Activated CD8-positive, alpha-beta memory T cell treated with anti-CD3 and anti-CD28 coated beads, Interleukin-2, amount 50 U/mL, for 1 hour (primary cell): ENCODE measurements around the gene THSD7B.
"Not testable (repeated sequence)": the region's sequence is repeated elsewhere in the genome, so short reads cannot be mapped to it uniquely, and the experiment has no call there.

Experiments used
- DNase-seq: peaks from one replicate; pipeline ENCODE4 v3.0.0-alpha.2; 2020; ENCODE audit errors: extremely low read depth

The THSD7B gene

DNA sequence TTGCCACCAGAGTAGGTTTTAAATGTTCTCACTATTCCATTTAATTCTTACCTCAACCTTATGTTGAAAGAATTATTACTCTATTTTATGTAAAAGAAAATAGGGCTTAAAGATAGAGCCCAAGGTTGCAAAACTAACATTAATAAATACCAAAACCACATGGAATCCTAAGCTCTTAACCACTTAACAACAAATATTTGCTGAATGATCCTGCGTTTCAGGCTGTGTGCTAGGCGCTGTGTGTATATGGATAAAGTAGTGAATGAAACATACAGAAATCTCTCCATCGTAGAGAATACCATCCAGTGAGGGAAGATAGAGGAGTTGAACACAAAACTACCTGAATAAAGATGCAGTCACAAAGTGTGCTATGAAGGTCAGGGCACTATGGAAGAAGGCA, 485.1 kb downstream of the THSD7B start:
- no peak for DNase-seq

DNA sequence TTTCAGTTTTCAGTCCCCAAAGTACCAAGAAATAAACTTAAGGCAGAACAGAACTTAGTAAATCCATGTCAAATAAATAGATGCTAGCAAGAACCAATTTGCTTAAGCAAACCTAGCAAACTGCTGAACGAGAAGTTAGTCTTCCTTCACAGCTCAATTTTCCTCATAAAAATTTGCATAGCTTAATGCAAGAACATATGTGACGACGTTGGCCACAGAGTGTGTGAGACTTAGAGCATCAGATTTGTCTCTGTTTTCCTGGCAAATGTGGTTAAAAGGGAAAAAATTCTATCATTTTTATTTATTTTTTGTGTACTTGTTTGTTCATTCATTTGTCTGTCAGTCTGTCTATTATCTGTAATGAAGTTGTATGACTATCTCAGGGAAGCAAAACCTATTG, 485.7 kb downstream of the THSD7B start:
- no peak for DNase-seq

GRCh38 chr2:137252934-137253333, 487.6 kb downstream of the THSD7B start:
- no peak for DNase-seq

DNA sequence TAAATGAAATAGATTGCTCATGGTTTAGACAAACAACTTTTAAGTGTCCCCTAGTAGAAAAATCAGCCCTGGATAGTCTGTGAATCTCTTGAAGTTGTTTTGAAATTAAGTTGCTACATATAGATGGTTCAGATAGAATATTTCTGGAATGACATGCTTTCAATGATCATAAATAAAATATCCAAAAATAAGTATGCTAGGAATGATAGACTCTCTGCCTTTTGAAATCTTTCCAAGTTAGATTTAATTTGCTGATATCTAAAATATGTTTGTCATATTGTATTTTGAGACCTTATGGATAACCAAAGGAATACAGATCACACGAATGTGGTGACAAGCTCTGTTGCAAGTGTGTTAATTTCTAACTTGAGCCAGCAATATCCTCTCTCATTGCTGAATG, 488.7 kb downstream of the THSD7B start:
- DNase-seq: no peak

DNA sequence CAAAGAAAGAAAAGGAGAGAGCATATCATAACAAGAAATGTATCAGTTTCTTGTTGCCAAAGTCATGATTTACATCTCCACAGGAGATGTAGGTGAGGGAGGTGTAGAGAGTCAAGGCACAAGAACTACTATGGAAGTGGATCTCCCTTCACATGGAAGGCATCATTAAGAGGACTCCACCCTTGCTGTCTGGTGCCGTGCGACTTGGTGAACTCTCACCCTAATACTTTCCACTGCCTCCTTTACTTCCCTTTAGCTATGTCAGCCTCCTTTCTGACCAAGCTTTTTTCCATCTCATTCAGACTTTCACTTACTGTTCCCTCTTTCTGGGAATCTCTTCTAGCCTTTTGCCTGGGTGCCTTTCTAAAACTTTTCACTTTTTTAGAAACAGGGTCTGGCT, 490.0 kb downstream of the THSD7B start:
- DNase-seq: no peak

DNA sequence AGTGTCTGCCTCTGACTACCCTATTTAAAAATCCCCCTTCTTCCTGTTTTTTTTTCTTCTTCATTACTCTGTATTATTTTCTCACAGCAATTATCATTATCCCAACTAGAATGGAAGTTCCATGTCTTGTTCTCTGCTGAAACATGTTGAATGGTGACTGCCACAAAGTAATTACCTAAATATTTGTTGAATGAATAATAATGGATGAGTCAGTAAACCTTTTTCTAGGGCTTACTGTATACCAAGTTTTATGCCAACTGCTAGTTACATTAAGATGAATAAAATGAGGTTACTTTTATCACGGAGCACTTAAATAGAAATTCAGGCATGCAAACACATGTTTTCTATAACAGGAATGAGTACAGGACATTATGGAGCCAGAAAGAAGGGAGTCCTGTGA, 490.6 kb downstream of the THSD7B start:
- DNase-seq: no peak

DNA sequence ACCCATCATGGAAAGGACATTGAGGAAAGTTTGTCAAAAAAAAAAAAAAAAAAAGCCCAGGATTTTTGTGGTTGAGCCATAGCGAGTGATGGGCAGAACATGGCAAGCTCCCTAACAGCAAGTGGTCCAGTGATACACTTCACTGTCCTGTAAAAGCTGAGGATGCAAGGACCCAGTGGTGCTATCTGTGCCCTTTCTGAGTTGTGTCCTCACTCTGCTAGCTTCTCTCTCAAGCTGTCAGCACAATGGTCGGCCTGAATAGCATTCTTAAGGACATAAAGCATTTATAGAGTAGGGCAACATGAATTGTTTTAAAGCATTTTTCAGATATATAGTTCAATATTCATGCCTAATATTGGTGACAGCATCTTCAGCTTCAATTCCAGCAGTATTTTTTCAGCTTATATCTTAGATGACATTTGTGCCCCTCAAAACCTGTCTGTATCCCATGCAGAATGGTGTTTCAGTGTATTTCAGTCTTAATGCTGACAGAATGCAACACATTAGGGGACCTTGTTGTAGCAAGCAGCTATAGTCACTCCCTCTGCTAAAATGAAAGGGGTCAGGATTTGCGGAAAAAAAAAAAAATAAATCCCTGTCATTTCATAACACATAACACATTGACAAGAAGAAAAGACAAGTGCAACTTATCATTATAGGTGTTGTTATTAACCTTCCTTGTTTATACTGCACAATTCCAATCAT, 496.7 kb downstream of the THSD7B start:
- DNase-seq: no peak

GRCh38 chr2:137262594-137262993, 497.2 kb downstream of the THSD7B start:
- DNase-seq: no peak

DNA sequence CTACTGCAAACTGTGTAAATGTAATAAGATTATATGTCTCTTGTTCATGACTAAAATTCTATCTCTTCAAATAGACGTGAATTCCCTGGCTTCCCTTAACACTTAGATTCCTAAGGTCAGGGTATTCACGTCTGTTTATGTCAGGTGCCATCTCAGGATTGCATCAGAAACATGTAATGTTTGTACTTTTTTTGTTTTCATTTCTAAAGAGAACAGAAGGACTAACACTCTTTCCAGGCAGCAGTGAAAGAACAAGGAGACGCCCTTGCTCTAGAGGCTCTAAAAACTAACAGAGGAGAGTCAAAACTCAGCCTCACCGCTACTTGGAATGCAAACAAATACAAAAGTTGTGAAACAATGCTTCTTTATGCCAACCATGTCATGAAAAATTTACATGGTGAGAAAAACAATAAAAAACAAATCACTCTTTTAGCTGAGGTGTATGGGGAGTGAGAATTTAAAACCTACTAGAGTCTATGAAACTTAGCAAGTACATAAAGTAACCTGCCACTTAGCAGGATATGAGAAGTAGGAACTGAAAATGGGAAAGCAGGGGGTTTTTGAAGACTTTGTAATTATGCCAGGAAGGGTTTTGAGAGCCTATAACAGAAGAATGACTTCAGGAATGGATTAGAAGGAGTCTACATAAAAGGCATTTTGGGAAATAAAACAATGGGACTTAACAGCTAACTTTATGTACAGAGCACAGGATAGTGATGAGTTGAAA, 522.7 kb downstream of the THSD7B start:
- no peak for DNase-seq

- DNase-seq: no peak
Observed at GRCh38 chr2:137291836-137292570, 526.7 kb downstream of the THSD7B start.

GRCh38 chr2:137298377-137298776, 533.0 kb downstream of the THSD7B start:
- no peak for DNase-seq

- DNase-seq: no peak
Observed at GRCh38 chr2:137300987-137301386, 535.6 kb downstream of the THSD7B start.

GRCh38 chr2:137302957-137303356, 537.6 kb downstream of the THSD7B start:
- no peak for DNase-seq

GRCh38 chr2:137316075-137316474, 550.7 kb downstream of the THSD7B start:
- no peak for DNase-seq

GRCh38 chr2:137321566-137321965, 556.2 kb downstream of the THSD7B start:
- DNase-seq: no peak

GRCh38 chr2:137331562-137331961, 566.2 kb downstream of the THSD7B start:
- not testable (repeated sequence) for DNase-seq

- no peak for DNase-seq
Observed at GRCh38 chr2:137333386-137334165, 568.2 kb downstream of the THSD7B start.

DNA sequence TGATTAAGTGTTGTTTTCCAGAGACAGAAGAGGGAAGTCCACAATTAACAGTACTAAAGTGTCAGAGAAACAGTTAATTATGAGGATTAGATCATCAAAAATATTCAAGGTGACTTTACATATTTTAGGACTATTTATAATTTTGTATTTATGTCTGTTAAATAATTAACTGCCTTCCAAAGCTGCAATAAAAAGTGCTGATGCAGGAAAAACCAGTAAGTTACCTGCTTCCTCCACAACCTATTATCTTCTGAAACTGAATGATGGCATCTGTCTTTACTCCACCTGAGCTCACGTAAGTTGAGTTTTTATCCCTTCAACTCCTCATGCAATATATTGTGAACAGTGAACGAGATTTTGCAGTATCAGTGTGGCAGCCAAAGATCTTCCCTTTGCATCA, 570.7 kb downstream of the THSD7B start:
- no peak for DNase-seq

- DNase-seq: no peak
Observed at GRCh38 chr2:137339051-137339450, 573.7 kb downstream of the THSD7B start.

- no peak for DNase-seq
Observed at GRCh38 chr2:137345994-137346393, 580.6 kb downstream of the THSD7B start.

GRCh38 chr2:137348301-137348700, 583.0 kb downstream of the THSD7B start:
- DNase-seq: no peak

- no peak for DNase-seq
Observed at GRCh38 chr2:137357634-137358033, 592.3 kb downstream of the THSD7B start.
